Right lobe of liver (tissue), 6 donors: Measurements from ENCODE around the gene SDF2L1. TPM values are rescaled to one million over a fixed set of nuclear protein-coding genes. Genes with fewer than 3 reads are reported as not detected.
A peak's percentile ranks its signal among the peaks of the same experiment; 100 is the strongest.
"Not testable (repeated sequence)": the region's sequence is repeated elsewhere in the genome, so short reads cannot be mapped to it uniquely, and the experiment has no call there.

Experiments
- ATAC-seq, 4 donors: fragments of 200-7000 bp; cut with Tn5 transposase; one replicate each; pipeline ENCODE4 v1.9.1; 2020; ENCODE audit warnings: mild to moderate bottlenecking in 4 of 4, moderate library complexity in 4 of 4
- DNase-seq, 3 donors: peaks; one replicate each; pipeline ENCODE4 v3.0.0-alpha.2; 2020
- H3K27ac ChIP-seq, 3 donors: fragments of 200-600 bp; one replicate each; pipeline ENCODE4 v1.8.0; 2022
- H3K27me3 ChIP-seq, 2 donors: fragments of 200-600 bp; one replicate each; pipeline ENCODE4 v1.8.0; 2022
- H3K36me3 ChIP-seq, 4 donors: fragments of 200-600 bp; sonication (generic) in 1 of 4; one replicate each; pipeline versions ENCODE4 v1.5.1 to v1.8.0; 2017 to 2022; ENCODE audit warnings: control low read depth in 1 of 4
- H3K4me1 ChIP-seq, 4 donors: fragments of 200-600 bp; sonication (generic) in 1 of 4; one replicate each; pipeline versions ENCODE4 v1.5.1 to v1.8.0; 2017 to 2022; ENCODE audit warnings: control low read depth in 1 of 4
- H3K4me3 ChIP-seq, 3 donors: fragments of 200-600 bp; one replicate each; pipeline ENCODE4 v1.8.0; 2022
- H3K9me3 ChIP-seq, 4 donors: fragments of 200-600 bp; sonication (generic) in 1 of 4; one replicate each; pipeline versions ENCODE4 v1.5.1 to v1.8.0; 2017 to 2022; ENCODE audit warnings: control low read depth in 1 of 4
- POLR2A ChIP-seq: fragments of 450-650 bp; IDR thresholded peaks from one replicate; pipeline ENCODE4 v1.6.1; 2017; ENCODE audit warnings: antibody characterized with exemption, mild to moderate bottlenecking
- WGBS: methylation state at CpG from one replicate; pipeline ENCODE4 v1.1.6; 2018; ENCODE audit warnings: low coverage, low lambda C conversion rate; ENCODE audit not compliant: insufficient coverage; ENCODE audit errors: missing lambda C conversion rate; 5-methylcytosine and 5-hydroxymethylcytosine counted together
- intact Hi-C, 2 donors: fragments of 100-400 bp; cut with DNase I; formaldehyde crosslinking; loops; one replicate each; pipeline versions ENCODE4 v1.11.2 to v1.14.1; 2022
- total RNA-seq, 6 experiments: library from RNA; depleted of rRNA in 2 of 6; stranded (reverse); fragments of >200 nt in 2 of 6; fragmentation: NEBNext Ultra II Directional in 3 of 6; extraction: Animal tissue kit (Norgen Biotek cat#: 25700) in 3 of 6; gene quantifications; one replicate each; pipeline versions ENCODE4 v1.1.0 to v1.2.4, GENCODE V29; 2016 to 2023
- TF ChIP-seq, protein P1 (sequence below), 4 donors: fragments of 200-600 bp in 3 of 4; fragments of 450-650 bp in 1 of 4; IDR thresholded peaks; one replicate each; pipeline versions ENCODE4 v1.5.1 to v1.8.0; 2016 to 2022; ENCODE audit warnings: antibody characterized with exemption in 4 of 4, mild to moderate bottlenecking in 2 of 4
- donor health status: DM: no; HTN: yes; CAD: no.
- donor health status: DM: no; HTN: no; CAD: no.
- donor health status: DM: no; HTN: no; CAD: no.
- donor health status: DM: no; HTN: yes; CAD: no.
- donor health status: DM: no; HTN: yes; CAD: no.

Gene SDF2L1
- total RNA-seq, 6 experiments from 2014 or later = 33.1 to 85.7 (median 71.6) TPM

DNA sequence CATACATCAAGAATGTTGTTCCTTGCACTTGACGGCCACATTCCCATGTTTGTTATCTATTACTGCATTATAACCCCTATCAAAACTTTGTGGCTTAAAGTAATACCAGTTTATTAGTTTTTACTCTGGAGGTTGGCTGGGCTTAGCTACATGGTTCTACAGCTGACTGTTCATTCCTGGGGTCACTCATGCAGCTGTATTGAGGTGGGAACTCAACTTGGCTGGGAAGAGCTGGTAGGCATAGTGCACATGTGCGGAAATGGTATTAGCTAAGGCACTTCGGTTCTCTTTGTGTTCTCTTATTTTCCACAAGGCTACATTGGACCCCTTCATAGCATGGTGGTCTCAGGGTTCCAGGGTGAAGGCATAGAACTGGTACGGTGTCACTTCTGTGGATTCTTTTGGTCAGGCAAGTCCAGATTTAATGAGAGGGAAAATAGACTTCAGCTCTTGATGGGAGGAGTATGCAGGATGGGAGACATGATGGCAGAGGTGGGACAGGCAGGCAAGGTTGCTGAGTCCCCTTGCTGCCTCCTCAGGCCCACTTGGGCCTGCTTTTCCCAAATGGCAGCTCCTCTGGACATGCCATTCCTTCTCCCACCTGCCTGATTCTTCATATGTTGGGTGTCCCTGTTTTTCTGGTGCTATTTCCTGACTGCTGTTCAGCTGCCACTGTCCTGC lies 28.4 kb upstream of the SDF2L1 start:
- 95% methylated on average over 3 of the region's 4 CpGs for WGBS
- Histone ChIP-seq H3K36me3 (peaks cover 0 to 33% (median 13%) of the 10 kb centered on the region in 4 donors), H3K4me3 (no peak overlapping the region), H3K27me3 (no peaks in the 10 kb centered on the region), H3K9me3 (no peaks in the 10 kb centered on the region), H3K4me1 (no peaks in the 10 kb centered on the region), H3K27ac (no peak overlapping the region)
- TF ChIP-seq POLR2A = no peak
- TF ChIP-seq, protein P1, sequence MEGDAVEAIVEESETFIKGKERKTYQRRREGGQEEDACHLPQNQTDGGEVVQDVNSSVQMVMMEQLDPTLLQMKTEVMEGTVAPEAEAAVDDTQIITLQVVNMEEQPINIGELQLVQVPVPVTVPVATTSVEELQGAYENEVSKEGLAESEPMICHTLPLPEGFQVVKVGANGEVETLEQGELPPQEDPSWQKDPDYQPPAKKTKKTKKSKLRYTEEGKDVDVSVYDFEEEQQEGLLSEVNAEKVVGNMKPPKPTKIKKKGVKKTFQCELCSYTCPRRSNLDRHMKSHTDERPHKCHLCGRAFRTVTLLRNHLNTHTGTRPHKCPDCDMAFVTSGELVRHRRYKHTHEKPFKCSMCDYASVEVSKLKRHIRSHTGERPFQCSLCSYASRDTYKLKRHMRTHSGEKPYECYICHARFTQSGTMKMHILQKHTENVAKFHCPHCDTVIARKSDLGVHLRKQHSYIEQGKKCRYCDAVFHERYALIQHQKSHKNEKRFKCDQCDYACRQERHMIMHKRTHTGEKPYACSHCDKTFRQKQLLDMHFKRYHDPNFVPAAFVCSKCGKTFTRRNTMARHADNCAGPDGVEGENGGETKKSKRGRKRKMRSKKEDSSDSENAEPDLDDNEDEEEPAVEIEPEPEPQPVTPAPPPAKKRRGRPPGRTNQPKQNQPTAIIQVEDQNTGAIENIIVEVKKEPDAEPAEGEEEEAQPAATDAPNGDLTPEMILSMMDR (IDR thresholded peaks at IDR 0.05) = no peak
- intact Hi-C loops = no loop called here
- no peak for DNase-seq
- no peak for ATAC-seq

DNA sequence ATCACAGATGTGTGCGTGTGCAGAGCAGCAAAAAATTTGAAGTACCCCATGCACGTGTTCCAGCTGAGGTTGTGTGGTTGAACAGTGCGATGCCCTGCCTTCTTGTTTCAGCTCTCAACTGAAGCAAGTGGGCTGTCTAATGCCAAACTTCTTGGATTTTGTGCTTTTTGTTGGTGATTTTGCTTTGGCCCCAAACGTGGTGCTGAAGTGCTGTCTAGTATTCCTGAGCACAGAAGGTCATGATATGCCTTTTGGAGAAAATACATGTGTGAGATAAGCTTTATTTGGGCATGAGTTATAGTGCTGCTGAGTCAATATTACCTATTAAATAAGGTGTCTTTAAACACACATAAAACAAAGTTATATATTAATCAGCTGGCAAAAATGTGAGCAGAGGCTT lies 26.4 kb upstream of the SDF2L1 start:
- Histone ChIP-seq H3K27ac (no peak overlapping the region), H3K9me3 (no peaks in the 10 kb centered on the region), H3K36me3 (peaks cover 0 to 30% (median 10%) of the 10 kb centered on the region in 4 donors), H3K27me3 (no peaks in the 10 kb centered on the region), H3K4me3 (no peak overlapping the region), H3K4me1 (no peaks in the 10 kb centered on the region)
- TF ChIP-seq, protein P1 (IDR thresholded peaks at IDR 0.05) = no peak
- DNase-seq (no peak), ATAC-seq (peak in 1 of 4 donors; percentile 25)
- 63% methylated on average over 4 of the region's 4 CpGs for WGBS
- intact Hi-C loops = no loop called here

- H3K4me1 ChIP-seq, ATAC-seq, DNase-seq, H3K27ac ChIP-seq, H3K9me3 ChIP-seq, H3K27me3 ChIP-seq, H3K4me3 ChIP-seq, intact Hi-C loops: not testable (repeated sequence)
- H3K36me3 ChIP-seq = peaks cover 0 to 22% (median 6%) of the 10 kb centered on the region in 4 donors
- 94% methylated on average over 6 of the region's 6 CpGs for WGBS
Measured at GRCh38 chr22:21617337-21617736, 24.8 kb upstream of the SDF2L1 start.

DNA sequence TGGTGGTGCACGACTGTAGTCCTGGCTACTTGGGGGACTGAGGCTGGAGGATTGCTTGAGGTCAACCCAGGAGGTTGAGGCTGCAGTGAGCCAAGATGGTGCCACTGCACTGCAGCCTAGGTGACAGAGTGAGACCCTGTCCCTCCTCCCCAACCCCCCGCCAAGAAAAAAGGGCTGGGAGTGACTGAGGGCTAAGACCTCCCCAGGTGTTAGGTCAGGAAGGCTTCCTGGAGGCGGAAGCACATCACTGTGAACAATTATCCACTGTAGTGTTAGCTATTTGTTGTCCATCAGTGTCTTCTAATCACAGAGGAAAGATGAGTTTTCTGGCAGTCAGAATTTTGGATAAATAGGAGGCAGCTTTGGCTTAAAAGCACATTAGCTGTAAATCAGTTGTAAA lies 21.1 kb upstream of the SDF2L1 start:
- H3K27me3 ChIP-seq = no peaks in the 10 kb centered on the region
- DNase-seq = no peak
- WGBS = no CpG with 5 or more reads among the region's 3 CpGs
- H3K27ac ChIP-seq = no peak overlapping the region
- H3K4me1 ChIP-seq = peaks cover 0 to 19% (median 0%) of the 10 kb centered on the region in 4 donors
- no peak overlapping the region for H3K4me3 ChIP-seq
- intact Hi-C loops = no loop called here
- no peak for TF ChIP-seq POLR2A
- TF ChIP-seq, protein P1 (IDR thresholded peaks at IDR 0.05) = no peak
- no peaks in the 10 kb centered on the region for H3K9me3 ChIP-seq
- no peak for ATAC-seq
- H3K36me3 ChIP-seq = peaks cover 0 to 7% (median 0%) of the 10 kb centered on the region in 4 donors

- peak in 2 of 4 donors; percentile 10 to 49 for ATAC-seq
- intact Hi-C loops = no loop called here
Measured at GRCh38 chr22:21622011-21622918, 19.8 kb upstream of the SDF2L1 start.

More at GRCh38 chr22:21622011-21622918, 19.8 kb upstream of the SDF2L1 start:
- H3K4me1 ChIP-seq = peaks cover 0 to 19% (median 0%) of the 10 kb centered on the region in 4 donors
- no peak overlapping the region for H3K4me3 ChIP-seq
- no peak overlapping the region for H3K27ac ChIP-seq
- H3K9me3 ChIP-seq = no peaks in the 10 kb centered on the region
- no peak for DNase-seq
- no peaks in the 10 kb centered on the region for H3K27me3 ChIP-seq
- WGBS = 59% methylated on average over 7 of the region's 17 CpGs
- H3K36me3 ChIP-seq = peaks cover 0 to 7% (median 0%) of the 10 kb centered on the region in 4 donors
- TF ChIP-seq POLR2A = no peak
- TF ChIP-seq, protein P1 (IDR thresholded peaks at IDR 0.05) = no peak
